ENCODE measurements around the gene NECAB2.

The NECAB2 gene

GRCh38 chr16:83965444-83966152, 2.4 kb upstream of the NECAB2 start:
- Histone ChIP-seq H3K4me1 (ENCODE audit: insufficient read depth, insufficient read length) (peaks cover 11% of the 10 kb centered on the region), H3K27me3 (ENCODE audit: insufficient read depth, insufficient read length) (peaks cover 14% of the 10 kb centered on the region), H3K4me3 (ENCODE audit: insufficient read length, low read depth) (no peak overlapping the region), H3K36me3 (ENCODE audit: insufficient read depth, insufficient read length, low read length) (peaks cover 10% of the 10 kb centered on the region), H3K9ac (ENCODE audit: insufficient read length, low read depth) (no peak overlapping the region), H3K9me3 (ENCODE audit: insufficient read depth, low read length) (no peaks in the 10 kb centered on the region)
- no peak for TF ChIP-seq ZNF274 (IDR thresholded peaks at IDR 0.05; ENCODE audit: low read depth, low read length)
- TF ChIP-seq SUZ12 (IDR thresholded peaks at IDR 0.05; ENCODE audit: extremely low read depth, insufficient read depth, insufficient read length): no peak
- no peak for TF ChIP-seq YY1 (IDR thresholded peaks at IDR 0.05; ENCODE audit: insufficient read depth, insufficient read length)
- no peak for DNase-seq (ENCODE audit: low read depth, low spot score)

- DNase-seq (ENCODE audit: low read depth, low spot score): no peak
- H3K27me3 ChIP-seq (ENCODE audit: insufficient read depth, insufficient read length): peaks cover 14% of the 10 kb centered on the region
- H3K9ac ChIP-seq (ENCODE audit: insufficient read length, low read depth): no peak overlapping the region
- no peak for TF ChIP-seq ZNF274 (IDR thresholded peaks at IDR 0.05; ENCODE audit: low read depth, low read length)
- no peak for TF ChIP-seq YY1 (IDR thresholded peaks at IDR 0.05; ENCODE audit: insufficient read depth, insufficient read length)
- TF ChIP-seq SUZ12 (IDR thresholded peaks at IDR 0.05; ENCODE audit: extremely low read depth, insufficient read depth, insufficient read length): no peak
- peaks cover 7% of the 10 kb centered on the region for H3K36me3 ChIP-seq (ENCODE audit: insufficient read depth, insufficient read length, low read length)
- H3K4me1 ChIP-seq (ENCODE audit: insufficient read depth, insufficient read length): peaks cover 14% of the 10 kb centered on the region
- no peak overlapping the region for H3K4me3 ChIP-seq (ENCODE audit: insufficient read length, low read depth)
- no peaks in the 10 kb centered on the region for H3K9me3 ChIP-seq (ENCODE audit: insufficient read depth, low read length)
Observed at GRCh38 chr16:83966153-83966696, 1.8 kb upstream of the NECAB2 start.

GRCh38 chr16:83967091-83967490, 953 bp upstream of the NECAB2 start:
- no peak overlapping the region for H3K9ac ChIP-seq (ENCODE audit: insufficient read length, low read depth)
- TF ChIP-seq YY1 (IDR thresholded peaks at IDR 0.05; ENCODE audit: insufficient read depth, insufficient read length): no peak
- no peak for TF ChIP-seq ZNF274 (IDR thresholded peaks at IDR 0.05; ENCODE audit: low read depth, low read length)
- TF ChIP-seq SUZ12 (IDR thresholded peaks at IDR 0.05; ENCODE audit: extremely low read depth, insufficient read depth, insufficient read length): no peak
- no peaks in the 10 kb centered on the region for H3K9me3 ChIP-seq (ENCODE audit: insufficient read depth, low read length)
- H3K4me1 ChIP-seq (ENCODE audit: insufficient read depth, insufficient read length): peaks cover 18% of the 10 kb centered on the region
- DNase-seq (ENCODE audit: low read depth, low spot score): no peak
- H3K27me3 ChIP-seq (ENCODE audit: insufficient read depth, insufficient read length): peaks cover 14% of the 10 kb centered on the region
- peaks cover 7% of the 10 kb centered on the region for H3K36me3 ChIP-seq (ENCODE audit: insufficient read depth, insufficient read length, low read length)
- no peak overlapping the region for H3K4me3 ChIP-seq (ENCODE audit: insufficient read length, low read depth)

- Histone ChIP-seq H3K9me3 (ENCODE audit: insufficient read depth, low read length) (no peaks in the 10 kb centered on the region), H3K27me3 (ENCODE audit: insufficient read depth, insufficient read length) (peaks cover 14% of the 10 kb centered on the region), H3K4me1 (ENCODE audit: insufficient read depth, insufficient read length) (peaks cover 22% of the 10 kb centered on the region), H3K4me3 (ENCODE audit: insufficient read length, low read depth) (peak overlapping the region; percentile 37), H3K36me3 (ENCODE audit: insufficient read depth, insufficient read length, low read length) (peaks cover 7% of the 10 kb centered on the region), H3K9ac (ENCODE audit: insufficient read length, low read depth) (peak overlapping the region; percentile 64)
- no peak for DNase-seq (ENCODE audit: low read depth, low spot score)
- TF ChIP-seq SUZ12 (IDR thresholded peaks at IDR 0.05; ENCODE audit: extremely low read depth, insufficient read depth, insufficient read length): no peak
Observed at GRCh38 chr16:83968306-83968851, 335 bp downstream of the NECAB2 start.

GRCh38 chr16:83968891-83969649, 1.0 kb downstream of the NECAB2 start:
- H3K4me1 ChIP-seq (ENCODE audit: insufficient read depth, insufficient read length): peaks cover 28% of the 10 kb centered on the region
- TF ChIP-seq ZNF274 (IDR thresholded peaks at IDR 0.05; ENCODE audit: low read depth, low read length) (no peak), YY1 (IDR thresholded peaks at IDR 0.05; ENCODE audit: insufficient read depth, insufficient read length) (no peak), SUZ12 (IDR thresholded peaks at IDR 0.05; ENCODE audit: extremely low read depth, insufficient read depth, insufficient read length) (no peak)
- peaks cover 14% of the 10 kb centered on the region for H3K27me3 ChIP-seq (ENCODE audit: insufficient read depth, insufficient read length)
- peak overlapping the region; percentile 37 for H3K4me3 ChIP-seq (ENCODE audit: insufficient read length, low read depth)
- H3K36me3 ChIP-seq (ENCODE audit: insufficient read depth, insufficient read length, low read length): peaks cover 7% of the 10 kb centered on the region
- no peak for DNase-seq (ENCODE audit: low read depth, low spot score)
- H3K9ac ChIP-seq (ENCODE audit: insufficient read length, low read depth): peak overlapping the region; percentile 64
- no peaks in the 10 kb centered on the region for H3K9me3 ChIP-seq (ENCODE audit: insufficient read depth, low read length)

GRCh38 chr16:83969771-83970429, 1.9 kb downstream of the NECAB2 start:
- no peak for DNase-seq (ENCODE audit: low read depth, low spot score)
- H3K4me1 ChIP-seq (ENCODE audit: insufficient read depth, insufficient read length): peaks cover 29% of the 10 kb centered on the region
- no peak overlapping the region for H3K9ac ChIP-seq (ENCODE audit: insufficient read length, low read depth)
- H3K4me3 ChIP-seq (ENCODE audit: insufficient read length, low read depth): no peak overlapping the region
- H3K9me3 ChIP-seq (ENCODE audit: insufficient read depth, low read length): no peaks in the 10 kb centered on the region
- H3K36me3 ChIP-seq (ENCODE audit: insufficient read depth, insufficient read length, low read length): peaks cover 7% of the 10 kb centered on the region
- peaks cover 14% of the 10 kb centered on the region for H3K27me3 ChIP-seq (ENCODE audit: insufficient read depth, insufficient read length)
- no peak for TF ChIP-seq SUZ12 (IDR thresholded peaks at IDR 0.05; ENCODE audit: extremely low read depth, insufficient read depth, insufficient read length)
- no peak for TF ChIP-seq ZNF274 (IDR thresholded peaks at IDR 0.05; ENCODE audit: low read depth, low read length)
- no peak for TF ChIP-seq YY1 (IDR thresholded peaks at IDR 0.05; ENCODE audit: insufficient read depth, insufficient read length)
